GM18909 (cell line): ENCODE results near the gene CDS2.

Experiments used
- ATAC-seq: cut with Tn5 transposase; IDR thresholded peaks from one replicate; pipeline ENCODE4 v1.9.1; 2021; ENCODE audit warnings: mild to moderate bottlenecking; ENCODE audit not compliant: unreplicated experiment, poor library complexity

The CDS2 gene

DNA sequence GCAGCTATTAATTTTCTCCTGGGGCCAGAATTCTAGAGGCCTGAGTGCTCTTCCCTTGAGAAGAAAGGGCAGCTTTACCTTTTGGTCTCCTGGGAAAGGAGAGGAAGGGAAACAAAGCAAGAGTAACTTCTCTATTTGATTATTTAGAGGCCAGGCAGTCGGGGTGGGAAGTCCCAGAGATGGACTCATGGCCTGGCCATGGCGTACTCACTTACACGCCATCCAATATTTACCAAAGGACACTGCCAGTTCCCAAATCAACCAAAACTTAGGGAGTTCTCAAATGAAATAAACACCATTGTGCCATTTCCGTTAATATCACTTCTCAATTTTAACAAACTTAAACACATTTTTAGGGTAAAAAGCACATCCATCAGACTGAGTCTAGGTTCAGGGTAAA lies 76.6 kb downstream of the CDS2 start:
- no peak for ATAC-seq

DNA sequence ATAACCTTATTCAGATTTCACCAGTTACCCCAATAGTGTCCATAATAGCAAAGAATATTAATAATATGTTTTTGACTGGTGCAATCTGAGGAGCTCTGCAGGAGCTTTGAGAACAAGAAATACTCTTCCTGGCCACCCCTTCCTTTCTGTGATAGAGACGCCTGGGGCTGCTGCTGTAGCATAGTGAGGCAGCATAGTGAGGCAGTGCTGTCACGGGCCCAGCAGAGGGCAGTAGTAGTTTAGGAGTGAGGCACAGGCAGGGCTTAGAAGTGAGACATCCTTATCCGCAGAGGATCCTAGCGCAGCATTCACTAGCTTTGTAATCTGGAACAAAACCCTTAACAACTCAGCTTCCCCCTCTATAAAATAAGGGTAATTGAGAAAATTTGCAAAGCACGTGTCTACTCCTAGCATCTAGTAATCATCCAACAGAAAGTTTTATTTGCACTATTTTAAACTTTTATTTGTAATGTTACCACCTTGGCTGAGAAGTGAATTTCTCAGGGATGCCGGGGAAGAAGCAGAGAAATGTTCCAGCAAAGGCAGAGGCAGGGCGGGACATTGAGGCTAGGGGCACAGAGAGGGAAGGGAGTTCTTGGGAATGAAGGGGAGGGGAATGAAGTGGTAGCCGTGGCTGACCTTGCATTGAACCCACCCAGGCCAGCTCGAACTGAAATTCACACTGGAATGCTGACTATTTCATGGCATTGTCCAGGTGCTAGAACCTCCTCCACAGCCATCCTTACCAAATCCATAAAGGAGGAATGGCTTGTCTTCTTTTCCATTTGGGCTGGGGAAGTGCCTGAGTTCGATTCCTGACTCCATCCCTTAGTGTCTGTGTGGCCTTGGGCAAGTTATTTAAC lies 78.8 kb downstream of the CDS2 start:
- ATAC-seq = peak; percentile 81

DNA sequence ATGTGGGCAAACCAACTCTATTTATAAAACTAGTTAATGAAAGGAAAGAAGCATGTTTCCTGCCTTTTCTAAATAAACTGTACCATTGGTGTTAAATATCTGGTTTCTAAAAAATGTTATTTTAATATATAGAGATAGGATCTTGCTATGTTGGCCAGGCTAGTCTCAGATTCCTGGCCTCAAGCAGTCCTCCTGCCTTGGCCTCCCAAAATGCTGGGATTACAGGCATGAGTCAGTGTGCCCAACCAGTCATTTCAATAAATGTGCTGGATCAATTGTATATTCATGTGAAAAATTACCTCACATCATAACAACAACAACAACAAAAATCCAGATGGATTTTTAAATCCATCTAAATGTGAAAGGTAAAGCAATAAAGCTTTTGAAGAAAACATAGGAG lies 80.3 kb downstream of the CDS2 start:
- no peak for ATAC-seq

DNA sequence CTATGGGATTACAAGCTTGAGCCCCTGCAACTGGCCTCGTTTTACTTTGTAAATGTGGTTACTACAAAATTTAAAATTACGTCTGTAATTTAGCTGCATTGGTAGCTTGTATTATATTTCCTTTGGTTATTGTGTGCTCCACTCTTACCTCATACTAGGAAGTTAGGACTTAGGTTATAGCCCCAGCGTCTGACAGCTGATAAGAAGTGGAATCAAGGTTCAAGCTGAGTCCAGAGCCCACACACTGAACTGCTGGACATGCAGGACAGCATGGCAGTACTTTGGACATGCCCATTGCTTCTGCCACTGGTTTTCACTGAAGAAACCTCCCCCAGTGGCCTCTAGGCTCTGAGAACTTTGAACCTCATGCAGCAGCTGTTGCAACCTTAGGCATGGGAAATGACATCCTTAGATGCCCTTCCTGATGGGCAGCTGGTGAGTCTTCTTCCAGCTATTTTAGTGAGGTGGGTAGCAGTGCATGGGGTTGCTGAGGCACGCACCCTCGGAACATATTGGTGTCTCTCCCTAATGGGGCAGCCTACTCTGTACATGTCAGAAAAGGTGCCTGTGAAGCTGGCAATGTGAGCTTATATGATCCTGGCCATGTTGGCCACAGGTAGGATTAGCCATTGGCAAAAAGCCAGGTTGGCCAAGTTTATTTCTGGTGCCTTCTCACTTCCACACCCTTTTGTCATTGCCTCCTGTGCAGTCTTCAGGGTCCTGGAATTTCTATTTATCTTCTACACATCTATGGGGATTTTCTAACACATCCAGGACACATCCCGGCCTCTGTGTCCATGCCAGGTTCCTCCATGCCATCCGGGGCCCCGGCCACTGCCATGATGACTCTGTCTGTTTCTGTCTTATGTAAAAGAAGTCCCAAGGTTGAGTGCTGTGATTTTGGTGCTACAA lies 85.3 kb downstream of the CDS2 start:
- no peak for ATAC-seq

DNA sequence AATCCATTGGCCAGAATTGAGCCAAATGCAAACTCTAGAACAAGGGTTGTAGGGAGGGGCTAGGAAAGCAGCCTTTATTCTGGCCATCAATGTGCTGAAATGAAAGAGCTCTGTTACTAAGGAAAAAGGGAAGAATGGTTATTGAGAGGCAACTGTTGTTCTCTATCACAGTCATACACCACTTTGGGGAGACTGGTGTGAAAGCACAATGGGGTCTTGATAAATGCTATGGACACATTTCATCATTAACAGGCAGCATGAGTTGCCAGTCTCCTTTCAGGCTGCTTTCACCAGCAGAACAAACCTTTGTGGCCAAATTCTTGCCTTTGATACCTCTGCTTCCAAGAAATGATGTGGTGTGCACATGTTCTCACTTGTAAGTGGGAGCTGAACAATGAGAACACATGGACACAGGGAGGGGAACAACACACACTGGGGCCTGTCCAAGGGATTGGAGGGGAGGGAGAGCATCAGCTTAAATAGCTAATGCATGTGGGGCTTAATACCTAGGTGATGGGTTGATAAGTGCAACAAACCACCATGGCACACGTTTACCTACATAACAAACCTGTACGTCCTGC lies 86.2 kb downstream of the CDS2 start:
- no peak for ATAC-seq

DNA sequence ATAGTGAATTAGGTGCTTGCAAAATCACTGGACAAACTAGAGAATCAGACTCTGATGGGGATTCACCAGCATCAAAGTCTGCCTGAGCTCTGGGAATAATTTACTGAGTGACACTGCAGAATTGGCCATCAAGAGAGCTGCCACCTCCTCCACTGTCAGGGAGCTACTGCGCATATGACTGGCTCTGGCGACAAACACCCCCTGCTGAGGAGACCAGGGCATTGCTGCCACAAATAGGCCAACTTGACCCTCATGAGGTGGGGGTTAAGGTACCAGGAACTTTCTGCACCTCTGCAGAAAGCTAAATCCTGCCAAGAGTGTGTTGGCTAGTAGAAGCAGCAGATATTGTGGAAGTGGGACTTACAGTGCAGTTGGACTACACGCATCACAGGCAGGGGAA lies 88.0 kb downstream of the CDS2 start:
- ATAC-seq = no peak

DNA sequence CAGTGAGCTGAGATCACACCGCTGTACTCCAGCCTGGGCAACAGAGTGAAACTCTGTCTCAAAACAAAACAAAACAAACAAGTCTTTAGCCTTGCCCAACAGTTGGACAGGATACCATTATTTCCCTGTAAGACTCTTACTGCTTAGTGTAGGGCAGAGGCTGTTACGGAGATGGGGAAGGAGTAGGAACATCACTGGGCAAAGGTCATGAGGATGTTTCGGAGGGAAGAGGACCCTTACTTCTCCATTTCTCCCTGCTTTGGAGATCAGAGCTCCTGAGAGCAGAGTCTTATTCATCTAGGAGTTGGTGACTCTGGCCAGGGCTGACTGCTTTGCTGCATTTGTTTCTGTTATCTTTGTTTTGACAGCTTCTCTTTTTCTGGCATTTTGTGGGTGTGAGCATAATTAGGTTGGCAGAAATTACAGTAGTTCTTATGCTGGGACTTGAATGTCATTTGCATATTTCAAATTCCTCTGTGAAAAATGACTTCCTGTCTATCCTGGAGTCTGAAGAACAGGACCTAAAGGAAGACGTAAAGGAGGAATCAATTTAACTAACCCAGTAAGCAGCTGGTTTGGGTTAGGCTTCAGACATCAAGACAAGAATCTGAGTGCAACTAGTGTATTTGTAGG lies 89.0 kb downstream of the CDS2 start:
- ATAC-seq = no peak

DNA sequence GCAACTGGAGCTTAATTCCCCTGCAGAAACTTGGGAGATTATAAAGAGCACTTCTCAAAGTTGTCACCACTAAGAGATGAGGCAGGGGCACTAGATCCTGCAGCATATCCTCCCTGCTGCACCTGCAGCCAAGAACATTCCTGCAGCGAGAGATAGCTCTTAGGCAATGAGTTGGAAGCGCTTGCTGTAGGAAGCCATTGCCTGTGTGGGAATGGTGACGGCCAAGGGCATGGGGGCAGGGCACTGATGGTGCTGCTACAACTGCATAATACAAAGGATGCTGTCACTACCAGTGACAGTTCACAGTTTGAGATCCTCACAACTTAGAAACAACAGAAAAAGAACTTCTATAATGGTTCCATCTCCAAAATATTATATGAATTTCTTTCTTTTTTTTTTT lies 89.9 kb downstream of the CDS2 start:
- no peak for ATAC-seq

DNA sequence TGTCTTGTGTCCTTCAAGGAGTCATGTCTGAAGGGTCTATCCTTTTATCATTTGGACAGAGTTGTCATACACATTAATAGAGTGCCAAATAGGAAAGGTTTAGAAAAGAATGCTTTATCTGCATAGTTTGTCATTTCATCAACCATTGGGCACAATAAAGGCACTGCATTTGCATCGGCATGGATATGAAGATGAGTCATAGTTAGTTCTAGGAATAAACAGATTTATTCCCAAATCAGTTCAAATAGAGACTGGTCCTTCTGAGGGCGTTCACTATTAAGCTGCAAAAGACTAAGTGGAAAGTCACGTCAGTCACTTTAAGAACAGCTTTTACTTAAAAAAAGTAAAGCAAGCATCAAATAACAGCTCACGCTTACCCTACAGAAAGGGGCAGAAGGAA lies 90.8 kb downstream of the CDS2 start:
- ATAC-seq = no peak

DNA sequence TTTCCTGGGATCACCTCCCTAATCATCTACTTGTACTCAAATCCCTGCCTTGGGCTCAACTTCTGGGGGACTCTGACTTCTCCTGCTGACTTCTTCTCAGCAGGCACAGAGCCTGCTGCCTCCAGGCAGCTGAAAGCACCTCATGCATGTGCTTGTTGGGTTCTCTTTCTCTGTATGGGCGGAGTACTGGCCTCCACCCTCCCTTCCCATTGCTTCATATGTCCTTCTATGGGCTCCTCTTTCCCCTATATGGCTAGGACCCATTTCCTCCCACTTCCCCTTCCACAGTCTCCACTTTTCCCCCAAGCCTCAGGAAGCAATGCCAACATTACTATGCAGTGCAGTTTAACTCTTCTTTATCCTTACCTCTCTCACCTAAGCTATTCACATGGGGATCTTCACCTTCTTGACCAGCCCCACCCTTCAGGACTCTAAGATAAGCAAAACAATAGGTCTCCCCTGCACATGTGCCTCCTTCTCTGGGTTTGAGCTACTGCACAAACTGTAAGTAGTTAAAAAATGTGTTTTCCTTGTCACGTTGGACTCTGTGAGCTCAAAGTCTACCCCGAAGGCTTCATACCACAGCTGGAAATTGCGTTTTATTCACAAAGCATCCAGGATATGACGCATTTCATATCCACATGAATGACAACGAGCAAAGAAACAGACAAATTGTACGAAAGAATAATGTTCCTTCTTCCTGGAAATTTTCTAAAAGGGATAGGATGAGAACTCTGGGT lies 93.7 kb downstream of the CDS2 start:
- no peak for ATAC-seq

DNA sequence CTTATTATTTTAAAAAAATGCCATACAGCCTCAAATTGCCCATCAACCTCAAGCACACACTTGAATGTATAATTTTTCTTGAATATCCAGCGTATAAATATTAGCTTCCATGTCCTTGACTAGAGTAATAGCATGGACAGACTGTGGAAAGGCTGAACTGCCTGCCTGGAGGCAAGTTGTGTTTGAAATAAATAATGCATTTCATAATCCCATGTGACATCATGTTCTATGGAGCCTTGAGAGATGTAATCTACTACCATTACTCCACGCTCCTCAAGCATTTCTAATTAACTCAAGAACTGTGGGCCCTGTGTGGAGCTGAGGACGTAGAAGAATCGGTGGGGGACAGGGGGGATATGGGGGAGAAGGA lies 94.2 kb downstream of the CDS2 start:
- ATAC-seq = no peak

DNA sequence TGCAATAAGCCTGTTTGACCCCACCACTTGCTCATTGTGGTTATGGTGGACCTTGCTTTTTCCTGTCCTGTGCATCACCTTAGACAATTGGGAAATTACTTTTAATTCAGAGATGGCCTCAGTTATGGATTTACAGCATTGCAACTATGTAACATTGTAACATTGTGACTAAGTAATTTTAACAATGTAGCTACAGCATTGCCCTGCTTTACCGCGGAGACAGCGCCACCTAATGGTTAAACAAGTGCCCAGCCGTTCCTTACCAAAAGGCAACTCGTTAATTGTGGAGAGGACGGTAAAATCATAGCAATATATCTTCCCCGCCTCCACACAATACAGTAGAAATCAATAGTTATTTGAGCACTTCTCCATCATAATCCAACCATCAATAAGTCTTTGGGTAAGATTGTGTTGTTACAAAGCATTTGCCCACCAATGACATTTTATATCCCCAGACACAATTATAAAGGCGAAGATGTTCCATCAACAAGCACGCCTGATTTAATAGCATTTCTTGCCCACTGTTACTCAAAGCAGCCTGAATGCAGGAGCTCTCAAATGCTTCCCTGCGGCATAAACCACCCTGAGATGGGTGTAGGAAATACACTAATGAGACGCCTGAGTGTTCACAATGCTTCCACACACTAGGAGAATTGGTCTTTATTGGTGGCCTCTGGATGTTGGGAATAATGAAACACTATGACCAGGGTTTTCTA lies 96.3 kb downstream of the CDS2 start:
- ATAC-seq = no peak

DNA sequence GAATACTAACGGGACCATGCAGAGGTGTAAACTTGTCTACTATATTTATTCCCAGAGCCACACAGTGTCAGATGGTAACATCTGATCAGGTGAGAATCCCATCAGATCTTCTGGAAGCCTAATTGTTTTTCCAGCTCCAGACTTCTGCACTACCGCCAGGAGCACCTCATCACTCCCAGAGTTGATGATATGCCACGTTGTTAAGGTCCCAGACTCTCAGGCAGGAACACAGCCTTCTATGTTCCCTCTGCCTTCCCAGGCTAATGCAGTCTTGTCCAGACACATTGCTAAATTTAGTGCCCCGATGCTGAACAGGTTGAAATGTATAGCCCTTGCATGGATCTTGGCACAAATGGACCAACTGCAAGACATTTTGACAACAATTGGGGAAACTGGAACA lies 103.7 kb downstream of the CDS2 start:
- no peak for ATAC-seq

DNA sequence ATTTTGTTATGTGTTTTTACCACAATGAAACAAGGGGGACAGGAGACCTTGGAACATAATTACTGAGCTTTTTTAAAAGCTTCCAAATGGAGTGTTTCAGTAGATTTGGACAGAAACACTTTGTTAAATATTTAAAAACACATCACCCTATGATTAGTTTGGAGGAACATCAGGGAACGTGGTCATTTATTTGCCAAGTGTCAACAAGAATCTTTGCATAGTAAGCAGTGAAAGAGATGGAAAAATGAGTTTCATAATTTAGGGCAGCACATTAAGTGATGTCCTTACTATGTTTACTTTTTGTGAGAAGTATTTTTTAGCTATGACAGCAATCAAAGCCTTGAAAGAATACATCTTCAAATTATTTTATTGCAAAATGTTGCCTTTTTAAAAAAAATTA lies 107.3 kb downstream of the CDS2 start:
- ATAC-seq = no peak

DNA sequence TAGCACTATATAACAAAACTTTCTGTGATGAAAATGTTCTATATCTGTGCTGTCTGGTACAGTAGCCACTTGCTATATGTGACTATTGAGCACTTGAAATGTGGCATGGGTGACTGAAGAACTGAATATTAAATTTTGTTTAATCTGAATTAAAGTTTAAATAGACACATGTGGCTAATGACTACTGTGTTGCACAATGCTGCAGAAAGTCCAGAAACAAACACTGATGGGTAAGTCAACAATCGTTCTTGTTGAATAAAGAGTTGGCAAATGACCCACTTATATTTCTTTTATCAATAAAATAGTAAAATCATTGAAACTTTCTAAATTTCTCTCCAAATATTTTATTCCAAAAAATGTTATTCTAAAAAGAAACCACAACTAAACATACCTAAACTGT lies 108.2 kb downstream of the CDS2 start:
- no peak for ATAC-seq
